ENCODE results near the gene ATP1A4. TPM values are rescaled to one million over a fixed set of nuclear protein-coding genes. Genes with fewer than 3 reads are reported as not detected.

ATP1A4 gene
- total and polyA plus RNA-seq, 2 of the 8 experiments (the other 6 are each of a cell fraction or from before 2014, with no cell fraction given) = 0.48 to 0.61 TPM

- Histone ChIP-seq H3K4me1 (replicated peaks in 1 of 4; ENCODE audit: control insufficient read depth in 3 of 4, insufficient read depth in 4 of 4, low read length in 3 of 4) (peaks cover 8 to 32% (median 20%) of the 10 kb centered on the region in 4 experiments), H4K8ac (ENCODE audit: extremely low read depth, insufficient read depth, low read length) (no peak overlapping the region), H3K23me2 (ENCODE audit: low read depth, low read length) (no peaks in the 10 kb centered on the region; the same call in none of the 2 replicates), H2AK5ac (ENCODE audit: low read depth, low read length) (peak overlapping the region; percentile 67; the same call in 1 of the 2 replicates), H2BK20ac (ENCODE audit: low read length) (0 out of 2 replicates have a peak overlapping the region, but pooled peaks have one; percentile 92), H2BK120ac (replicated peaks; ENCODE audit: low read depth, low read length) (peak overlapping the region; percentile 48), H4K5ac (ENCODE audit: insufficient read length, low read depth, low read length) (no peak overlapping the region), H3K79me2 (ENCODE audit: control insufficient read depth in 1 of 2, insufficient read depth in 2 of 2, low read length in 2 of 2) (no peaks in the 10 kb centered on the region), H3K9me3 (ENCODE audit: insufficient read depth in 2 of 2, low read depth in 1 of 2, low read length in 1 of 2) (no peaks in the 10 kb centered on the region), H3K56ac (replicated peaks; ENCODE audit: insufficient read length, low read depth, low read length) (no peak overlapping the region), H3K36me3 (ENCODE audit: control insufficient read depth in 2 of 4, insufficient read depth in 4 of 4, low read length in 3 of 4) (no peaks in the 10 kb centered on the region), H3K4me2 (ENCODE audit: insufficient read depth in 1 of 2, low read depth in 2 of 2, low read length in 2 of 2) (peak overlapping the region; percentile 16 to 33; a peak in 3 of 4 replicates), H3K27ac (ENCODE audit: low read depth, low read length) (no peak overlapping the region), H3K14ac (ENCODE audit: insufficient read length) (no peak overlapping the region), H2BK5ac (ENCODE audit: low read depth, low read length) (peak overlapping the region; percentile 85; the same call in 1 of the 2 replicates), H3K9ac (replicated peaks in 1 of 4; ENCODE audit: extremely low read depth in 1 of 4, low read depth in 3 of 4, low read length in 3 of 4) (no peak overlapping the region), H2BK12ac (ENCODE audit: low read depth, low read length) (peak overlapping the region; percentile 82), H3K23ac (ENCODE audit: insufficient read length) (no peak overlapping the region), H3K27me3 (replicated peaks in 1 of 4; ENCODE audit: control insufficient read depth in 3 of 4, extremely low read depth in 1 of 4, insufficient read depth in 3 of 4, low read length in 3 of 4) (no peaks in the 10 kb centered on the region; a peak in 1 of 7 replicates), H3K4me3 (ENCODE audit: extremely low read depth in 1 of 4, insufficient read depth in 2 of 4, low read depth in 3 of 4, low read length in 4 of 4) (no peak overlapping the region), H2BK15ac (ENCODE audit: low read length) (no peak overlapping the region; the same call in 1 of the 2 replicates), H3K79me1 (ENCODE audit: low read depth, low read length) (no peaks in the 10 kb centered on the region), H4K20me1 (replicated peaks in 1 of 2; ENCODE audit: control insufficient read depth in 1 of 2, insufficient read depth in 2 of 2, low read length in 2 of 2) (no peaks in the 10 kb centered on the region), H3K18ac (ENCODE audit: extremely low read depth, low read length) (peak overlapping the region; percentile 89), H2AFZ (ENCODE audit: low read length) (peak overlapping the region; percentile 69; the same call in 1 of the 2 replicates), H4K91ac (replicated peaks; ENCODE audit: insufficient read length, low read length) (peak overlapping the region; percentile 88), H3K4ac (replicated peaks; ENCODE audit: insufficient read length, low read depth, low read length) (no peak overlapping the region)
- WGBS, 2 experiments (ENCODE audit: extremely low coverage in 1 of 2, insufficient coverage in 1 of 2, insufficient read length in 1 of 2, insufficient replicate concordance in 2 of 2, low coverage in 1 of 2, low lambda C conversion rate in 2 of 2, missing lambda C conversion rate in 1 of 2) = 49% methylated on average over 4 of the region's 6 CpGs; no CpG with 5 or more reads in 1 of the 2 experiments
- FAIRE-seq (peak; percentile 63), DNase-seq (ENCODE audit: low read depth in 1 of 2, low spot score in 2 of 2) (peak in 1 of 2 experiments; percentile 69)
- ChIA-PET POLR2A (ENCODE audit: partially characterized antibody) (interaction anchor here (0.7 to 2.2 kb wide), 8 partner anchors 9 to 153 kb away, joined by 3 to 12 read pairs (median 4); partner anchors contain the start of genes DCAF8 and IGSF8), CTCF (ENCODE audit: partially characterized antibody) (interaction anchor here (0.6 to 18.1 kb wide), 44 partner anchors 6 to 270 kb away, joined by 3 to 256 read pairs (median 4); partner anchors contain the start of genes CASQ1 and IGSF8)
- TF ChIP-seq HDAC2 (IDR thresholded peaks at IDR 0.05; ENCODE audit: borderline replicate concordance in 1 of 2, low read depth in 2 of 2, low read length in 2 of 2) (0 out of 4 replicates have a peak, but pooled peaks of 1 of the 2 experiments have one; percentile 49), E2F6 (IDR thresholded peaks at IDR 0.05) (0 out of 2 replicates have a peak, but pooled peaks have one; percentile 55), SRF (IDR thresholded peaks at IDR 0.05; ENCODE audit: low read depth, low read length) (no peak), ATF3 (IDR thresholded peaks at IDR 0.05; ENCODE audit: insufficient read depth, low read depth, low read length) (0 out of 2 replicates have a peak, but pooled peaks have one; percentile 21), RBBP5 (IDR thresholded peaks at IDR 0.05; ENCODE audit: borderline replicate concordance, low read depth, low read length) (no peak), SAP30 (IDR thresholded peaks at IDR 0.05; ENCODE audit: insufficient read depth, insufficient replicate concordance, low read length) (no peak), CEBPB (IDR thresholded peaks at IDR 0.05; ENCODE audit: low read depth, low read length) (peak; percentile 95), GABPA (IDR thresholded peaks at IDR 0.05; ENCODE audit: borderline replicate concordance, insufficient read depth, low read length) (no peak)
Observed at GRCh38 chr1:160108888-160109662, 42.3 kb upstream of the ATP1A4 start.
